KMS-11 (cell line): ENCODE results near the gene P4HA3.

Experiments used
- H2AFZ ChIP-seq: fragments of 200-600 bp; sonication (generic); 2 replicates; pipeline ENCODE4 v1.6.1; 2016; ENCODE audit warnings: antibody characterized with exemption, mixed run types, low read depth
- H3K27ac ChIP-seq: fragments of 200-600 bp; sonication (generic); 2 replicates; pipeline ENCODE4 v1.6.1; 2016; ENCODE audit warnings: mild to moderate bottlenecking, mixed run types
- H3K27me3 ChIP-seq: fragments of 200-600 bp; sonication (generic); 2 replicates; pipeline ENCODE4 v1.6.1; 2017; ENCODE audit warnings: mild to moderate bottlenecking, low read depth, mixed run types, moderate library complexity; ENCODE audit not compliant: insufficient read depth
- H3K36me3 ChIP-seq: fragments of 200-600 bp; sonication (generic); 2 replicates; pipeline ENCODE4 v1.6.1; 2017; ENCODE audit warnings: mild to moderate bottlenecking, mixed run types; ENCODE audit not compliant: insufficient read depth
- H3K4me1 ChIP-seq: fragments of 200-600 bp; sonication (generic); 2 replicates; pipeline ENCODE4 v1.6.1; 2016; ENCODE audit warnings: mild to moderate bottlenecking, low read depth, mixed run types; ENCODE audit not compliant: poor library complexity, severe bottlenecking
- H3K4me2 ChIP-seq: fragments of 200-600 bp; sonication (generic); 2 replicates; pipeline ENCODE4 v1.7.0; 2016; ENCODE audit warnings: mild to moderate bottlenecking, mixed run types
- H3K4me3 ChIP-seq: fragments of 200-600 bp; sonication (generic); IDR thresholded peaks from 2 replicates; pipeline ENCODE4 v1.6.1; 2017; ENCODE audit warnings: low read depth, low read length, mixed read lengths; ENCODE audit not compliant: insufficient read depth
- H3K79me2 ChIP-seq: fragments of 200-600 bp; sonication (generic); 2 replicates; pipeline ENCODE4 v1.6.1; 2016; ENCODE audit warnings: low read depth, mixed run types; ENCODE audit not compliant: insufficient read depth
- H3K9ac ChIP-seq: fragments of 200-600 bp; sonication (generic); 2 replicates; pipeline ENCODE4 v1.6.1; 2016; ENCODE audit warnings: mild to moderate bottlenecking, mixed run types
- H4K20me1 ChIP-seq: fragments of 200-600 bp; sonication (generic); 2 replicates; pipeline ENCODE4 v1.6.1; 2016; ENCODE audit warnings: mild to moderate bottlenecking, mixed run types; ENCODE audit not compliant: insufficient read depth
- CTCF ChIP-seq: fragments of 200-600 bp; sonication (generic); conservative IDR thresholded peaks from 2 replicates; pipeline ENCODE4 v1.6.1; 2017; ENCODE audit warnings: low read depth, mild to moderate bottlenecking, antibody characterized with exemption, low read length, moderate library complexity, mixed read lengths

P4HA3 gene

GRCh38 chr11:74268456-74268855, 43.0 kb downstream of the P4HA3 start:
- Histone ChIP-seq H3K9ac (no peak overlapping the region), H3K4me3 (no peak overlapping the region), H3K27me3 (no peaks in the 10 kb centered on the region), H3K36me3 (no peaks in the 10 kb centered on the region), H2AFZ (no peak overlapping the region), H3K27ac (no peak overlapping the region), H3K79me2 (no peaks in the 10 kb centered on the region), H4K20me1 (no peaks in the 10 kb centered on the region), H3K4me1 (peaks cover 18% of the 10 kb centered on the region), H3K4me2 (no peak overlapping the region)
- TF ChIP-seq CTCF: no peak

- Histone ChIP-seq H3K79me2 (no peaks in the 10 kb centered on the region), H4K20me1 (no peaks in the 10 kb centered on the region), H3K36me3 (no peaks in the 10 kb centered on the region), H3K27me3 (no peaks in the 10 kb centered on the region), H3K27ac (no peak overlapping the region), H2AFZ (no peak overlapping the region), H3K4me3 (no peak overlapping the region), H3K4me1 (peaks cover 18% of the 10 kb centered on the region), H3K4me2 (no peak overlapping the region), H3K9ac (no peak overlapping the region)
- no peak for TF ChIP-seq CTCF
Measured at GRCh38 chr11:74267014-74267413, 44.4 kb downstream of the P4HA3 start.

- Histone ChIP-seq H3K4me3 (no peak overlapping the region), H3K79me2 (no peaks in the 10 kb centered on the region), H3K4me1 (peaks cover 16% of the 10 kb centered on the region), H3K27me3 (no peaks in the 10 kb centered on the region), H4K20me1 (no peaks in the 10 kb centered on the region), H3K9ac (no peak overlapping the region), H2AFZ (no peak overlapping the region), H3K4me2 (no peak overlapping the region), H3K36me3 (no peaks in the 10 kb centered on the region), H3K27ac (no peak overlapping the region)
- TF ChIP-seq CTCF: no peak
Measured at GRCh38 chr11:74265256-74265655, 46.2 kb downstream of the P4HA3 start.

GRCh38 chr11:74262725-74263124, 48.7 kb downstream of the P4HA3 start:
- no peak overlapping the region for H2AFZ ChIP-seq
- H4K20me1 ChIP-seq: no peaks in the 10 kb centered on the region
- H3K4me2 ChIP-seq: no peak overlapping the region
- H3K36me3 ChIP-seq: no peaks in the 10 kb centered on the region
- H3K79me2 ChIP-seq: no peaks in the 10 kb centered on the region
- H3K4me1 ChIP-seq: no peaks in the 10 kb centered on the region
- no peak overlapping the region for H3K4me3 ChIP-seq
- no peaks in the 10 kb centered on the region for H3K27me3 ChIP-seq
- no peak for TF ChIP-seq CTCF
- no peak overlapping the region for H3K27ac ChIP-seq
- H3K9ac ChIP-seq: no peak overlapping the region
